ENCODE results near the gene F5.

GRCh38 chr1:169576935-169577331 lies 9.3 kb downstream of the F5 start:
- no peak for TF ChIP-seq CTCF (IDR thresholded peaks at IDR 0.05)
- no peak for TF ChIP-seq POLR2A (IDR thresholded peaks at IDR 0.05)
- TF ChIP-seq EP300 (IDR thresholded peaks at IDR 0.05) = no peak

Data from sigmoid colon (tissue), 4 donors.